PFSK-1 (cell line): ENCODE results near the gene RBM20.

Experiments used
- POLR2AphosphoS5 ChIP-seq: IDR thresholded peaks from 2 replicates; pipeline ENCODE4 v1.6.1; 2012; ENCODE audit warnings: low read depth, mild to moderate bottlenecking, control low read depth, low read length, moderate library complexity
- REST ChIP-seq, 2 experiments: IDR thresholded peaks; 2 replicates each; pipeline versions ENCODE4 v1.6.1 to v1.8.0; 2011 to 2012; ENCODE audit warnings: low read depth in 2 of 2, low read length in 2 of 2, control low read depth in 1 of 2, inconsistent platforms in 1 of 2, mild to moderate bottlenecking in 1 of 2, moderate library complexity in 1 of 2; ENCODE audit not compliant: insufficient read depth in 1 of 2
- SIN3A ChIP-seq: IDR thresholded peaks from 2 replicates; pipeline ENCODE4 v1.6.1; 2012; ENCODE audit warnings: mild to moderate bottlenecking, low read length, moderate library complexity, borderline replicate concordance; ENCODE audit not compliant: insufficient read depth
- TAF1 ChIP-seq: IDR thresholded peaks from 2 replicates; pipeline ENCODE4 v1.6.1; 2012; ENCODE audit warnings: low read length, control low read depth, borderline replicate concordance; ENCODE audit not compliant: insufficient read depth

- TF ChIP-seq SIN3A (no peak), REST (IDR thresholded peaks at IDR 0.05; ENCODE audit: insufficient read depth in 1 of 2, low read depth in 2 of 2, low read length in 2 of 2) (no peak), TAF1 (no peak), POLR2AphosphoS5 (no peak)
Observed at GRCh38 chr10:110686949-110687348, 42.8 kb downstream of the RBM20 start.
